NCI-H1694 (cell line): ENCODE results near the gene RSPO4.
"Not testable (repeated sequence)": the region's sequence is repeated elsewhere in the genome, so short reads cannot be mapped to it uniquely, and the experiment has no call there.

Source experiments
- DNase-seq: peaks from one replicate; lab custom pipeline; 2025; lab: John Stamatoyannopoulos, UW

RSPO4 gene

DNA sequence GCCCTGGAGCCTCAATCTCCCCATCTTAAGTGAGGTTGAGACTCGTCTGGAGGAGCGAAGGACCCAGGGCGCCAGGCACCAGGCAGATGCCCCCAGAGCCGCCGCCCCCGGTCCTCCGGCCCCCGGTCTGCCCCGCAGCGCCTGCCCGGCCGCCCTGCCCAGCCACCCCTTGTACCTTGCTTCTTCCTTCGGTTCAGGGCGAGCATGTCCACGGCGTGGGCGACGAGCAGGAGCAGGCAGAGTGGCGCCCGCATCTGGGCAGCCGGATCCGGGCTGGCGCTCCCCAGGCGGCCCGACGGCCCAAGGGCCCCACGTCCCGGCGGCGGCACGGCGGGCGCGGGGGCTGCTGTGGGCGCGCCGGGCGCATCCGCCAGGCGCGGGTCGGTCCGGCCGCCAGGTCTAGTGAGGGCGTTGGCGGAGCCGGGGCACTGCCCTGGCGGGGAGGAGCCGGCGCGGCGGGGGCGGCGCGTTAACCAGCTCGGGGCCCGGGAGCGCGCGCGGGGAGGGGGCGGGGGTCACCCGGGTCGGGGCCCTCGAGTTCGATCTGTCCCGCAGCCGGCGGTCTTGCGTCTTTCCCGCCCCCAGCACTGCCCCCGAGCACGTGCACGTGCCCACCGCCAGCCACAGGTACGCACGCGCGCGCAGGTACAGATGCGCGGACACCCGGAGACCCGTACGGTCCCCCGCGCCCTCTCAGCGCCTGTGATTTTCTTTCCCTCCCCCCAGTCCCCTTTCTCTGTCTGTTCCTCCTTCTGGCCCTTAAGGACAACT lies at the start of gene RSPO4:
Gene RSPO4, minus strand, starts transcription at position 401 of the 771 bp plus-strand sequence. Its CDS starts 147 bp downstream, at position 254.
- DNase-seq, result no peak

DNA sequence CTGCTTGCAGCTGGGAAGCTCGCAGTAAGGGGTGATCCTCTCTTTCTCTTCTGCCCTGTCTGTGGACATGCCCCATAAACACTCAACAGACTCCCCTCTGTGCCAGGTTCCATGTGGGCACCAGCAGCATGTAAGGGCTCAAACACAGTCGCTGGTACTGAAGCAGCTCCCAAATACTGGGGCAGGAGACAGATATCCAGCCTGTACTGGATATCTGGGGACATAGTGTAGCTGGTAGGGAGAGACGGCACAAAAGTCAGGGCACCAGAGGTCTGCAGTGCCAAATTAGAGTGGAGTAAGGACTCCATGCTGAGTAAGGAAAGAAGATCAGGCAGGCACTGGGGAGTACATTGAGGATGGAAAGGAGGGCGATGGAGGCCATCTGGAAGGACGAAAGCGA lies 48.3 kb upstream of the RSPO4 start:
- no peak for DNase-seq

GRCh38 chr20:1045860-1046418 lies 43.8 kb upstream of the RSPO4 start:
- no peak for DNase-seq

- no peak for DNase-seq
These were observed 39.8 kb upstream of the RSPO4 start for GRCh38 chr20:1041845-1042390.

DNA sequence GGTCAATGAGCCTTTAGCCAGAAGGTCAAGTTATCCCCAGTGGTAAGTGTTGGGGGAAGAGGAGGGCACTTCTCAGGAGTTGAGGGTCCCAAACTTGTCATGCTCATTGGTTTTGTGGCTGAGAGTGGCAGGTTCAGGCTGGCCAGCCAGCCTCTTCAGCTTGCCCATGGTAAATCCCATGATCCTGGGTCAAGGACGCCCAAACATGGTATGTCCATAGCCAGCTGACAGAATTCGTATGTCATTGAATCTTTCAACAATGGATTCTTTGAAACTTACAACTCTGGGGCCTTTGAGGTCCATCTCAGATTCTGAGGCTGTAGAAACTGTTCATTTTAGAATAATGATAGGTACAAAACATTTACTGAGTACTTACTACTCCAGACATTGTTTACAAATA lies 36.1 kb upstream of the RSPO4 start:
- no peak for DNase-seq

DNA sequence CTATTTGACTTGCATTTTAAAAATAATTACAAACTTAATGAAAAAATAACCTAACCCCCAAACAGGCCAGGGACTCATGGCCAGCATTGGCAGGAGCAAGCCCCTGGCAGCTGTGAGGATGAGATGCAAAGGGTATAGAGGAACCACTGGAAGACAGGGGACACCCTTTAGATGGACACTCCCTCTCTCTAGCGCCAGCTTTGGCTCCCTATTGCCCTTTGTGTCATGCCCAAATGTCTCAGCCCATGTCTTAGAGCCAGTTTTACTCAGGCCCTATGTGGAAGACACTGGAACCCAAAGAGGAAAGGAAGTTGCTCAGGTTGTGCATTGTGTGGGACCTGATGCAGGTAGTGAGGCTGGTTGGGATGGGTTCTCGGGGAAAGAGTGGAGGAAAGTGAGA lies 34.9 kb upstream of the RSPO4 start:
- no peak for DNase-seq

DNA sequence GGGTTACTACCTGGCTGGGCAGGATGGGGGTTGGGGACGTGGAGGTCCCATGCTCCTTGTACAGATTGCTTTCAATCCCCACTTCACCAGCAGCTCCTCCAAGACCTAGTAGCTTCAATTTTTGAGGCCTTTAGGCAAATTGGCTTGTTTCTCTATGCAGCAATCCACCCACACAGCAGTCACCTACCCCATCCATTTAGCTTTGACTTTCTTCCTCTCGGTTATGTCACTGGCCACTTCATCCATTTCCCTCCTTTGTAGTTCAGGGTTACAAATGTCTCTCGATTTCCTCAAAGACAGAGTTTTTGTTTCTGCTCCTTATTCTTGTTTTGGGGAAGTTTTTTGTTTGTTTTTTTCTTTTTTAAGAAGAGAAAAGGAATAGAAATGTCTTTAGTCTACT lies 33.4 kb upstream of the RSPO4 start:
- no peak for DNase-seq

GRCh38 chr20:1034415-1034789 lies 32.3 kb upstream of the RSPO4 start:
- DNase-seq, result no peak

DNA sequence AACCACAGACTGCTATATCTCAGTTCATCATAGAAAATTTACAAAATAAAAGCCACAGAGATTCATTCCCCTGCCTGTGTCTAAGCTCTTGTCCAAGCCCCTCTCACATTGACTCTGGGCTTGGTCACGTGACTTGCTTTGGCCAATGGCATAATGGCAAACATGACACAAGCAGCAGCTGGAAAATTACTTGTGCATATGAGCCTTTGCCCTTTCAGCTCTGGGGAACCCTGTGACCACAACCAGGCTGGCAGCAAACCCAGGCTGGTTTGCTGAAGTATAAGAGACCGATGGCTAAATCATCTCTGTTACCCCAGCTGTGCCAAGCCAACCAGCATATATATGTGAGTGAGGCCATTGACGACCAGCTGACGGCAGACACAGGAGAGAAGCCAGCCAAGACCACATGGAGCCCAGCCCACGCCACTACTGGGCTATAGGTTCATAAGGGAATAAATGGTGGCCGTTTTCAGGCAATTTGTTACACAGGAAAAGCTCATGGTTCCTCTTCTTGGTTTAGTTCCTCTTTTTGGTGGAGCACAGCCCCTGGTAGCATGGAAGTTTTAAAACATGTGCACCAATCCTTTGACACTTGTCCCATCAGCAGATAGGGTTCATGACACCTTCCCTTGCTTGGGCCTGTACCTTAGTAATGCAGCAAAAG lies 31.8 kb upstream of the RSPO4 start:
- DNase-seq, result no peak

DNA sequence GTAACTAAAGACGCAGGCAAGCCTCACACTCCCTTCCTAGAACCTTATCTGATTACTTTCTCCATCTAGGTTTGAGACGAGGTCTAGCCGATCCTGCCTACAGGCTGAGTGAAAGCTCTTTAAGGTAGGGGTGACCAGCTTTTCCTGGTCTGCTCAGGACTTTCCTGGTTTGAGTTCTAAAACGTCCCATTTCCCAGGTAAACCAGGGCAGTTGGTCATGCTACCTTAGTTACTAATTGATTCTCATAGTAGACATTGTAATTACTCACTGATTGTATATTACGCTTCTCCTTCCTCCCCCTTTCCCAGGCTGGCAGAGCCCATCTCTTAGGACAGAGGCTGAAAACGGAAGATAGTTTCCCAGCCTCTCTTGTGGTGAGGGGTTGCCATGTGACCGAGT lies 27.9 kb upstream of the RSPO4 start:
- DNase-seq, result no peak

GRCh38 chr20:1026214-1026613 lies 24.1 kb upstream of the RSPO4 start:
- DNase-seq, result not testable (repeated sequence)

DNA sequence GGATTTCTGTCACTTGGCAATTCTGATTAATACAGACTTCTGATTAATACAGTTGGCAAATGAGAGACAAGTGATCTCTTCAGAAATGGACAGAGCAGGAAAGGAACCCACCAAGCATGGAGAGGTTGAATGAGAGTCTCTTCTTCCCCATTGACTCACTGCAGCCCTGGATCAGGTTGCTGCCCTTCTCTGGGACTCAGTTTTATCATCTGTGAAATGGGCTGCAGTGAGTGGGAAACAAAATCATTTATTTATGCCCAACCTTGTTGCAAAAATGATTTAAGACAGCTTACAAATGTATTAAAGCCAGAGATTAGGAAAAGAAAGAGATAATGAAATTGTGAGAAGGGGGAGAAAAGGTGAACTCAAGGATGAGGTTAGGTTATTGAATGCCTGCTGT lies 20.8 kb upstream of the RSPO4 start:
- DNase-seq, result no peak

DNA sequence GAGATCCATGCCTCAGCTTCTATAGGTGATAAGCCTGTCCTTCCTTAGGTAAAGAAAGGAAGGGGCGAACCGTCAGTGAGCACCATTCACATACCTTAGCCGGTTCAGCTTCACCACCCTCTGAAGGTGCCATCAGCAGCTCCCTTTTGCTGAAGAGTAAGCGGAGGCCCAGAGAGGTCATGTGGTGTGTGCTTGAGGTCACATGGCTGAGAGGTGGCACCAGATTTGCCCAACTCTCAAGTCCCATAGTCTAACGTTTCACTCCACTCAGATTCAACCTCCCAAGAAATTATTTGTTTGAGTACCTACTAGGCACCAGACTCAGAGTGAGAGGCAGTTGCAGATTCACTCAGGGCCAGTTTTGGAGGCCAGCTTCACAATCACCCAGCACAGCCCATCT lies 18.5 kb upstream of the RSPO4 start:
- DNase-seq, result no peak

DNA sequence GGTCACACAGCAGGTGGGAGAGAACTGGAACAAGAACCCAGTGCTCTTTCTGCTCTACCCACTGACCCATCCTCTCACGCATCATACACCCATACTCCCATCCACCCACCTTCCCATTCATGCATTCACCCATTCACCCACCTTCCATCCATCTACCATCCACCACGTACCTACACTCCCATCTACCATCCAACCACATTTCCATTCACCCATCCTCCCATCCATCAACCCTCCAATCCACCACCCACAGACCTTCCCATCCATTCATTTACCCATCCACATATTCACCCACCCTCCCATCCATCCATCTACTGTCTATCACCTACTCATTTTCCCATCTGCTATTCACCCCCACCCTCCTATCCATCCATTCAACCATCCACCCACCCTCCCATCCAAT lies 17.2 kb upstream of the RSPO4 start:
- DNase-seq, result no peak

DNA sequence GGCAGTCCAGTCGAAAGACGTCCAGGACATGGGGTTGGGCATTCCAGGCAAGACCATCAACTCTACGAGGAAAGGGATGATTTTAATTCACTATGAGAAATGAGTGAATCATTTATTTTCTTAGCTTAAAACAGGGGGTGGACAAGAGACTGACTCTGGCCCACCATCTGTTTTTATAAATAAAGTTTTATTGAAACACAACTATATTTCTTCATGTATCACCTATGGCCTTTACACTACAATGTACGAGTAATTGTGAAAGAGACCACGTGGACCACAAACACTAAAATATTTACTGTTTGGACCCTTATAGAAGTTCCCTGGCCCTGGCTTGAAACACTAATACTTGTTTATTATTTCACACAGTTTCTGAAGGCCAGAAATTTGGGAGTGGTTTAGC lies 15.6 kb upstream of the RSPO4 start:
- no peak for DNase-seq

DNA sequence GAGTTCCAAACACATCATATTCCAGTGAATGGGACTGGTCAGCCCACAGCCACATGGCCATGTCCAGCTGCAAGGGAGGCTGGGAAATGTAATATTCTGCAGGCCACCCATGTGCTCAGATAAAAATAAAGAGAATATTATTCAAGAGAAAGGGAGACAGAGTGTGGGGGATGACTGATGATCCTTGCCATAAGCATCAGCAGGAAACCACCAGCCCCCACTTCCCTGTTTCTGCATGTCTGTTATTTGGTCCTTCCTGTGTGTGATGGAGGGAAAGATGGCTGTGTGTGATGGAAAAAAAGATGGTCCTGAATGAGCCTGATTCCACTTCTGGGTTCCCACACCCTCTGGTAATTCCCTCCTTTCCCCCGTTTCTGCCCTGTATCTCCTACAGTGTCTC lies 13.1 kb upstream of the RSPO4 start:
- no peak for DNase-seq

GRCh38 chr20:1014471-1014870 lies 12.4 kb upstream of the RSPO4 start:
- no peak for DNase-seq

GRCh38 chr20:1013566-1014340 lies 11.6 kb upstream of the RSPO4 start:
- no peak for DNase-seq

DNA sequence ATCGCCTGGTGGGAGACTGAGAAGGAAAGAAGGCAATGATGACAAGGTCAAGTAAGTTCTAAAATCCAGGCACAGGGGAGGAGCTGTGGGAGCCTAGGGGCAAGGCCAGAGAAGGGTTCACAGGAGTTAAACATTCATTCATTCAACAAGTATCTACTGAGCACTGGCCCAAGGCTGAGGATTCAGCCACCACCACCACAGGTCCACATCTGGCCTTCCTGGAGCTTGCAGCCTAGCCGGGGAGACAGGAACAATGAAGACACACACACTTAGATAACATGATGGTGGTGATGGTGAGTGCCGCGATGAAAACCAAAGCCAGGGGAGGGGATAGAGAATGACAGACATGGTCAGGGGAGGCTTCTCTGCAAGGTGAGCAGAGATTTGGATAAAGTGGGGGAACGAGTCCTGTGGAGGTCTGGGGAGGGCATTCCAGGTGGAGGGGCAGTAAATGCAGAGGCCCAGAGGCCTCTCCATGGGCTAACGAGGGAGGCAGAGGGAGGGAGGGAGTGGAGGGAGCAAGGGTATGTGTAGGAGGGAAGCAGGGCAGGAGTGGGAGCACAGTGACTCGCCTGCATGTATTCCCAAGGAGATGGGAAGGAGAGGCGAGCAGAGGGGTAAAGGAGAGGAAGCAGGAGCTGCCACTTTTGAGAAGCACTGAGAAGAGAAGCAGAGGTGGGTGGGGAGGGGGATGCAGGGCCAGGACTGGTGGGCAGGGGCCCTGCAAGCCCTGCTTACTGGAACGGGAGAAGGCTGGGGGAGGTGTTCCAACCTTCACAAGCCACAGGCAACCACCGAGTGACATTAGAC lies 10.5 kb upstream of the RSPO4 start:
- DNase-seq, result no peak

DNA sequence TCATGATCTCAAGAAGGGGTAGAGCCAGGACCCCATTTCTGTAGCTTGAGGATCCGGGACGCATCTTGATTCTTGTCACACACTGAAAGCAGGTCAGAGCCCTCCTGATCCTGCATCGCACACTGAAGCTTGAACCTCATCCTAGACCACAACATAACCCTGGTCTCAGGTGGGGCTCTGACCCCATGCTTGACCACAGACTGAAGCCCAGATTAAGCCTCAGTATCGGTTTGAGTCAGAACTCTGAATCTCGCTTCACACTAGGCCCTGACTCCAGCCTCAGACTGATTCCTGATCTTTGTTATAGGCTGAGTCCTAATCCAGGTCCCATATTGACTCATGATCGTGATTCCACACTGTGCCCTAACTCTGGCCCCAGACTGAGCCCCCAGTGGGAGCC lies 8.5 kb upstream of the RSPO4 start:
- no peak for DNase-seq

DNA sequence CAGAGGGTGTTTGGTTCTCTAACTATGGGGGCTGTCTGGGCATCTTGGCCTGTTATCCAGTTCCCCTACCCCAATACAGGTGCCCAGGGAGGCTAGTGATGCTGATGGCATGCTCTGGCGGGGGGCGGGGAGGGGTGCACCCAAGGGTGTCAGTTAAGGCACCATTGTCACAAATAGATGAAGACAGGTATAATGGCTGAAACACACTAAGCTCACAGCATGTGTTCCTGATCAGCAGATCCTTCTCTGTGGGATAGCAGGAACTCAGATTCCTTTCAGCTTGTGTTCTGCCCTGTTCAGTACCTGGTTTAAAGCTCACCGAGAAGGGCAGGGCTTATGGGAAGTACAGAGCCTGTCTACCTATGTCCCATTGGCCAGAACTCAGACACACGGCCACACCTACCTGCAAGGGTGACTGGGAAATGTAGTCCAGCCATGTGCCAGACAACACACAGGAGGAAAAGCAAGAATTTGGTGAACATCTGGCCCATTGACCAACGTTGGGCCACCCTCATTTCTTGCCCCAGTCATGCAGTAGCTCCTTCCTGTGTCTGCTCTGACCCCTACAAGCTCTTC lies 3.4 kb upstream of the RSPO4 start:
- DNase-seq, result no peak
